ENCODE data around the gene LIX1.

DNA sequence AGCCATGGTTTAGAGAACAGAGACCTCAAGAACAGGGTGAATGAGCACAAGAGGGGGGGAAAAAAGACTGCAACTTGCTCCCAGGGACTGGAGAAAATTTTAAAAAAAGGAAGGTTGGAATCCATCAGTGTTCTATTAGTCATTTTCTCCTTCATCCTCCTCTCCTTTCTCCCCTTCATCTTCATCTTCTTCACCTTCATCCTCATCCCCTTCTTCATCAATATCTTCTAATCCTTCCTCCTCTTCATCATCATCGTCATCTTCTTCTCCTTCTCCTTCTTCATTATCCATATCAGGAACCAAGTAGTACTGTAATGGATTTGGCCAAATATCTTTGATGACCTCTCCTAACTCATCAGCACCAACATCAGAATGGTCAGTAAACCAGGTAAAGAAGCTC, 86.1 kb downstream of the LIX1 start:
- TF ChIP-seq CTCF (IDR thresholded peaks at IDR 0.05; ENCODE audit: low read length) (no peak), EZH2 (IDR thresholded peaks at IDR 0.05; ENCODE audit: borderline replicate concordance, low read length) (no peak)

Measured in OCI-LY1 (cell line).